CD4-positive, CD25-positive, alpha-beta regulatory T cell (primary cell): Measurements from ENCODE around the gene KLK10. TPM values are rescaled to one million over a fixed set of nuclear protein-coding genes. Genes with fewer than 3 reads are reported as not detected.

ENCODE experiments used
- ATAC-seq, 2 donors: fragments of 150-1000 bp; cut with Tn5 transposase; one replicate each; pipeline ENCODE4 v1.10.0; 2021; ENCODE audit warnings: low read depth in 2 of 2, moderate number of reproducible peaks in 2 of 2, moderate library complexity in 1 of 2
- DNase-seq, 3 donors: peaks; one replicate each; pipeline versions ENCODE4 v3.0.0 to v3.0.0-alpha.2; 2012 to 2022; ENCODE audit warnings: mixed read lengths in 1 of 3
- H3K27ac ChIP-seq: one replicate; pipeline ENCODE4 v1.7.0; 2013; ENCODE audit warnings: mild to moderate bottlenecking, low read length; ENCODE audit not compliant: insufficient read depth, poor library complexity, severe bottlenecking
- H3K27me3 ChIP-seq: one replicate; pipeline ENCODE4 v1.7.0; 2013; ENCODE audit warnings: low read length; ENCODE audit not compliant: control insufficient read depth, insufficient read depth
- H3K36me3 ChIP-seq: one replicate; pipeline ENCODE4 v1.7.0; 2013; ENCODE audit warnings: mild to moderate bottlenecking, low read length, moderate library complexity; ENCODE audit not compliant: control insufficient read depth, insufficient read depth
- H3K4me1 ChIP-seq: 2 replicates; pipeline ENCODE4 v1.7.0; 2013; ENCODE audit warnings: mild to moderate bottlenecking, low read length; ENCODE audit not compliant: insufficient read depth, control insufficient read depth, poor library complexity, severe bottlenecking
- H3K4me3 ChIP-seq: one replicate; pipeline ENCODE4 v1.7.0; 2013; ENCODE audit warnings: low read depth, mild to moderate bottlenecking, low read length, moderate library complexity
- H3K9me3 ChIP-seq, 2 experiments: 1 replicate in 1 of 2; 2 replicates in 1 of 2; pipeline ENCODE4 v1.7.0; 2013; ENCODE audit warnings: low read length in 2 of 2, mild to moderate bottlenecking in 1 of 2, moderate library complexity in 1 of 2; ENCODE audit not compliant: control insufficient read depth in 2 of 2
- H3K27ac Mint-ChIP-seq, 3 donors: one replicate each; pipeline ENCODE4 v1.8.0; 2020 to 2022; ENCODE audit warnings: mild to moderate bottlenecking in 3 of 3, mixed read lengths in 3 of 3, moderate library complexity in 2 of 3
- H3K27me3 Mint-ChIP-seq: one replicate; pipeline ENCODE4 v1.8.0; 2022; ENCODE audit warnings: mild to moderate bottlenecking, mixed read lengths
- H3K36me3 Mint-ChIP-seq: one replicate; pipeline ENCODE4 v1.8.0; 2020; ENCODE audit warnings: mixed read lengths
- H3K4me1 Mint-ChIP-seq, 4 donors: one replicate each; pipeline ENCODE4 v1.8.0; 2020 to 2022; ENCODE audit warnings: mixed read lengths in 4 of 4, mild to moderate bottlenecking in 1 of 4
- H3K4me3 Mint-ChIP-seq, 4 donors: one replicate each; pipeline ENCODE4 v1.8.0; 2020 to 2022; ENCODE audit warnings: mild to moderate bottlenecking in 4 of 4, mixed read lengths in 4 of 4, moderate library complexity in 3 of 4
- H3K9me3 Mint-ChIP-seq, 7 donors: one replicate each; pipeline ENCODE4 v1.8.0; 2020 to 2022; ENCODE audit warnings: mixed read lengths in 7 of 7, mild to moderate bottlenecking in 3 of 7, moderate library complexity in 2 of 7
- polyA plus RNA-seq, 4 donors: library from polyadenylated mRNA; unstranded; fragments of 300-500 nt; fragmentation: Illumina TruSeq; gene quantifications; one replicate each; pipeline ENCODE4 v1.2.3, GENCODE V29; 2021
- total RNA-seq: library from RNA; stranded (reverse); gene quantifications from one replicate; pipeline ENCODE4 v1.2.3, GENCODE V29; 2022

Gene KLK10, protein sequence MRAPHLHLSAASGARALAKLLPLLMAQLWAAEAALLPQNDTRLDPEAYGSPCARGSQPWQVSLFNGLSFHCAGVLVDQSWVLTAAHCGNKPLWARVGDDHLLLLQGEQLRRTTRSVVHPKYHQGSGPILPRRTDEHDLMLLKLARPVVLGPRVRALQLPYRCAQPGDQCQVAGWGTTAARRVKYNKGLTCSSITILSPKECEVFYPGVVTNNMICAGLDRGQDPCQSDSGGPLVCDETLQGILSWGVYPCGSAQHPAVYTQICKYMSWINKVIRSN
- not detected for total RNA-seq
- polyA plus RNA-seq = not detected

DNA sequence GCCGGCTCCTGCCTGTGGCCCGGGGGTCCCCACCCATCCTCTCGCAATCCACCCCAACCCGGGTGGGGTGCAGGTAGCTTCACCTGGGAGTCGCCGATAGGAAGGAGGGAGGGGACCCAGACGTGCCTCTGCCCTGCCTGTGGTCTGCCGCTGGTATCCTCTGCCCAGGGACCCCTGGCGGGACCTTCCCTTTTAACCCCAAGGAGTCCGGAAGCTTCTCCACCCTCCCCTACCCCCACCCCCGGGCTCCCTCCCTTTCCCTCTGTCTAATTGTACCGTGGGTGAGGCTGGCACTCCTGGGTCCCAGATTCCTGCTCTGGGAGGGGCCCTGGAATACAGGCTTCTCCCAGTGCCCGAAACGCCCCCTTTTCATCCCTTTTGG is at the start of gene KLK10:
Gene KLK10 (minus strand): TSS at position 166 of the 382 bp plus-strand sequence. CDS start 579 bp downstream, outside the sequence.
- peak within 1 kb of the TSS in 2 of 4 donors; percentile 11 to 81 for H3K4me3 Mint-ChIP-seq
- H3K27ac ChIP-seq = no peak within 1 kb of the TSS
- peaks cover 67% of the 10 kb centered on the region for H3K27me3 Mint-ChIP-seq
- DNase-seq = no peak
- H3K27ac Mint-ChIP-seq = no peak within 1 kb of the TSS
- no peaks in the 10 kb centered on the region for H3K36me3 ChIP-seq
- H3K36me3 Mint-ChIP-seq = no peaks in the 10 kb centered on the region
- no peaks in the 10 kb centered on the region for H3K9me3 ChIP-seq
- H3K4me1 ChIP-seq = peaks cover 11% of the 10 kb centered on the region
- H3K9me3 Mint-ChIP-seq = peaks cover 0 to 6% (median 0%) of the 10 kb centered on the region in 7 donors
- peaks cover 0 to 30% (median 10%) of the 10 kb centered on the region in 4 donors for H3K4me1 Mint-ChIP-seq
- H3K4me3 ChIP-seq = no peak within 1 kb of the TSS
- H3K27me3 ChIP-seq = no peaks in the 10 kb centered on the region
- no peak for ATAC-seq

DNA sequence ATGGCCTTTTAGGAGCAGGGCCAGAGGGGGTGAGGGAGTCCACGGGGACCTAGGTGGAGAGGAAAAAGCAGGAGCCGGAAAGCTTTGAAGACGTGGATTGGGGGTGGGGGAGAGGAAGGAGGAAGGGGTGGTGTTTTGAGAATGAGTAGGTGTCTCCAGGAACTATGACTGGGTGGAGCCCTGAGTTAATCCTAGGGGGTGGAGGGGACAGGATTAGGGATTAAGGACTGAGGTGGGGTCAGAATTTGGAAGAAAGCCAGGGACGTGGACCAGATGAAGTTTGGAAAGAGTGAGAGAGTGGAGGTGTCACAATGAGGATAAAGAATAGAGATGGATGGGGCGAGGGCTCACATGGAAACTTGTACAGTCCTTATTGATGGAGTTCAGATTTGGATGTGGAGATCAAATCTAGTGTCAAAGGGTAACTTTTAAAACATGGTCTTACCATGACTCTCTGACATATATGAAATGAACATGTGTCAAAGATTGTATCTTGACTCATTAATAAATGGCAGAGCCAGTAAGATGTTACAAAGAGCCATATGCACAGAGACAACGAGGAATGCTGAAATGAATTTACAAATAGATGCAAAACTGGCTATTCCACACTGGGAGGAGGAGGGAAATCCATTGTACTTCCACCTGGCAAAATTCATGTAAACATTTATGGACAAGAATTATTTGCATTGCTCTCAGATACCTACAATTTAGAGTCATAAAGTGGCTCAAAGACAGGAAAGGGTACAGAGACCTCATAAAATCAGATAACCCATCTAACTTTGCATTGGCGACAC is 47.1 kb upstream of the KLK10 start:
- DNase-seq (no peak), ATAC-seq (no peak)
- Mint-ChIP-seq H3K9me3 (peaks cover 0 to 3% (median 0%) of the 10 kb centered on the region in 7 donors), H3K4me1 (peaks cover 0 to 9% (median under 1%) of the 10 kb centered on the region in 4 donors), H3K27ac (no peak overlapping the region), H3K4me3 (no peak overlapping the region), H3K27me3 (peaks cover 23% of the 10 kb centered on the region), H3K36me3 (peaks cover 3% of the 10 kb centered on the region)
- H3K36me3 ChIP-seq = no peaks in the 10 kb centered on the region
- H3K4me3 ChIP-seq = no peak overlapping the region
- no peak overlapping the region for H3K27ac ChIP-seq
- peaks cover 22% of the 10 kb centered on the region for H3K27me3 ChIP-seq
- no peaks in the 10 kb centered on the region for H3K9me3 ChIP-seq
- no peaks in the 10 kb centered on the region for H3K4me1 ChIP-seq

DNA sequence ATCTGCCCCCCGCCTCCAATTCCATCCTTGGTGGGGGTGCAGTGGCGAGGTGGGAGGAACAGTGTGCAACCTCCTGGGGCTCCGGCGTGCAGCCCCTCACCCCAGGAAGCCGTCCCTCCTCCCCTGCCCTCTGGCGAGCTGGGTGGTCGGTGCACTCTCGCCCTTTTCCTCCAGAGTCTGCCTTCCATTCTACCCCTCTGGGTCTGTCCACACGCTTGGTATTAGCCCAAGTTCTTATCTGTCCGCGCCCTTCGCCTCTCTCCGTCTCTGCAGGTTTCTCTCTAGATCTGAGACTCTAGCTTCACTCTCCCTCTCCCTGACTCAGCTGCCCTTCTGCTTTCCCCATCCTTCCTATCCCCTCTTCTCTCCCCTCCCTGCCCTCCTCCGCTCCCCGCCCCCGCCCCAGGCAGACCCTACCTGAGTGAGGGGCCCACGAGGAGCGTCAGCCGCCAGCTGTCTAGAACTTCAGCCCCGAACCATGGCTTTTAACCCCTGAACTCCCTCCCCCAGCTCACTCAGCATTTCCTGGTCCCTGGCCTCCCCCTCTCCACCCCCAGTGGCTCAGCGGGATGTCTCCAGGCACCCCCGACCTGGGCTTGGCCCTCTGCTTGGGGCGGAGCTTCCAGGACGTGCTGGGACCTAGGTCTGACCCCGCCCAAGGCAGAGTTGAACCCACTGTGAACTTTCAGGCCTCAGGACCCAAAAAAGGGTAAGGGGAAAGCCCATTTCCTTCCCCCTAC is 45.9 kb upstream of the KLK10 start:
- H3K4me3 Mint-ChIP-seq = peak overlapping the region in 2 of 4 donors; percentile 49 to 64
- H3K36me3 Mint-ChIP-seq = peaks cover 3% of the 10 kb centered on the region
- Histone ChIP-seq H3K9me3 (no peaks in the 10 kb centered on the region), H3K27ac (no peak overlapping the region), H3K27me3 (peaks cover 22% of the 10 kb centered on the region), H3K36me3 (no peaks in the 10 kb centered on the region), H3K4me3 (no peak overlapping the region), H3K4me1 (no peaks in the 10 kb centered on the region)
- DNase-seq (no peak), ATAC-seq (no peak)
- H3K27me3 Mint-ChIP-seq = peaks cover 29% of the 10 kb centered on the region
- no peak overlapping the region for H3K27ac Mint-ChIP-seq
- H3K4me1 Mint-ChIP-seq = peaks cover 0 to 9% (median under 1%) of the 10 kb centered on the region in 4 donors
- peaks cover 0 to 6% (median 2%) of the 10 kb centered on the region in 7 donors for H3K9me3 Mint-ChIP-seq

DNA sequence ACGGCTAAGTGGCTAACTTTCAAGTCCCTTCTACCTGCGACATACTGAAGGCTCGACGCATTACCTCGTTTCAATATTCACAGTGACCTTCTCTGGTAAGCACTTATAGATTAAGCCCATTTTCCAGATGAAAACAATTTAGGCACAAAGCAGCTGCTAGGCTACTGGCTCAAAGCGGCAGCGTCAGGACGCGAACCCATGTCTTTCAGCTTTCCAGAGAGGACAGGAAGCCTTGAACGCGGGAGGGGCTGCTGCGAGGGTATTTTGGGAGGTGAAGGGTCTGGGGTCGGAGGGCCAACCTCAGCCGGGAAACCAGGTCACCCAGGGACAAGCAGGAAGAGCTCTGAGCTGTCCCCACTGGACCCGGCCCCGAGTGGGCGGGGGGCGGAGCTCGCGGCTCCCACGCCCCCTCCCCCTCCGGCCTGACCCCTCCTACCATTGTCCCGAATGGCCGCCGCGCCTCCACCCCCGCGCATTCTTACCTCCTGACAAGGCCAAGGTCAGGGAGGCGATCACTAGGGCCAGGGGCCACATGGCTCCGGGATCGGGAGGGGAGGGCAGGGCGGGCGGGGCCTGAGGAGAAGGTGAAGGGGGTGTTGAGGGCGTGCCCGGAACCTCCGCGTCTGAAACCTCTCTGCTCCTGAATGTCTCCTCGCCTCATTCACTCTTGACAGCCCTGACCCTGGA is 45.2 kb upstream of the KLK10 start, which contains the start of gene KLK13:
Gene KLK13 (minus strand): TSS at position 559 of the 687 bp plus-strand sequence. CDS start 25 bp downstream, at position 534.
- Histone ChIP-seq H3K27ac (no peak within 1 kb of the TSS), H3K27me3 (peaks cover 21% of the 10 kb centered on the region), H3K4me3 (no peak within 1 kb of the TSS), H3K4me1 (no peaks in the 10 kb centered on the region), H3K36me3 (no peaks in the 10 kb centered on the region), H3K9me3 (no peaks in the 10 kb centered on the region)
- ATAC-seq = no peak
- Mint-ChIP-seq H3K27me3 (peaks cover 29% of the 10 kb centered on the region), H3K4me3 (peak within 1 kb of the TSS in 2 of 4 donors; percentile 62 to 64), H3K9me3 (peaks cover 0 to 6% (median 2%) of the 10 kb centered on the region in 7 donors), H3K4me1 (peaks cover 0 to 9% (median under 1%) of the 10 kb centered on the region in 4 donors), H3K27ac (no peak within 1 kb of the TSS), H3K36me3 (peaks cover 3% of the 10 kb centered on the region)
- peak in 1 of 3 donors; percentile 1 for DNase-seq

DNA sequence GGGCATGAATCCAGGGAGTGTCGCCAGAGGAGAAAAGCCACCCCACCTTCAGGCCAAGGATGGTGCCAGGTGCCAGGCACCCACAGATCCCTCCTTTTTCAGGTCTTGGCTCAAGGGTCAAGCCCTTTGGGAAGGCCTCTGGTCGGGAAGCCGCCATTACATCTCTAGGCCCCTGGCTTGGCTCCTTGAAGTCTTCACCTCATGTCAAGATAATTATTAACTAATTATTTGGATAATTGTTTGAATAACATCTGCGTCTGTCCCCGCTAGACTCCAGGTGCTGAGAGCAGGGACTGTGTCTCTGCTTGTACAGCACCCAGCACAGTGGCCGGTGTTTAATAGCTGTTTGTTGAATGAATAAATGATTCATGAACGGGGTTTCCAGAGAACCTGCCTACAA is 44.2 kb upstream of the KLK10 start:
- H3K36me3 ChIP-seq = no peaks in the 10 kb centered on the region
- H3K27ac ChIP-seq = no peak overlapping the region
- no peak overlapping the region for H3K4me3 ChIP-seq
- peaks cover 0 to 6% (median 2%) of the 10 kb centered on the region in 7 donors for H3K9me3 Mint-ChIP-seq
- DNase-seq (no peak), ATAC-seq (no peak)
- H3K27me3 Mint-ChIP-seq = peaks cover 29% of the 10 kb centered on the region
- H3K27me3 ChIP-seq = peaks cover 18% of the 10 kb centered on the region
- H3K4me1 ChIP-seq = no peaks in the 10 kb centered on the region
- no peak overlapping the region for H3K27ac Mint-ChIP-seq
- H3K9me3 ChIP-seq = no peaks in the 10 kb centered on the region
- H3K4me1 Mint-ChIP-seq = peaks cover 0 to 9% (median under 1%) of the 10 kb centered on the region in 4 donors
- no peak overlapping the region for H3K4me3 Mint-ChIP-seq
- peaks cover 3% of the 10 kb centered on the region for H3K36me3 Mint-ChIP-seq

DNA sequence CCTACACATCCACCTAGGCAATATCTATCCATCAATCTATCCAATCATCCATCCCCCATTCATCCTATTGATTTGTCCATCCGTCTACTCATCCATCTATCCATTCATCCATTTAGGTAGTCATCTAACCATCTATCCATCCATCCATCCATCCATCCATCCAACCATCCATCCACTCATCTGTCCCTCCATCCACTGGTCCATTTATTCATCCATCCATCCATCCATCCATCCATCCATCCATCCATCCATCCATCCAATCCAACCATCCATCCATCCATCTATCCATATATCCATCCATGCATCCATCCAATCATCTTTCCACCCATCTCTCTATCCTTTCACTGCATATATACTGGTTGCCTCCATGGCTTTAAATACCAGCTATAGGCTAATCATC is 41.5 kb upstream of the KLK10 start:
- peaks cover 3% of the 10 kb centered on the region for H3K36me3 Mint-ChIP-seq
- H3K4me1 Mint-ChIP-seq = peaks cover 0 to 8% (median under 1%) of the 10 kb centered on the region in 4 donors
- no peaks in the 10 kb centered on the region for H3K4me1 ChIP-seq
- H3K9me3 ChIP-seq = no peaks in the 10 kb centered on the region
- no peak overlapping the region for H3K27ac ChIP-seq
- H3K9me3 Mint-ChIP-seq = peaks cover 0 to 4% (median 2%) of the 10 kb centered on the region in 7 donors
- no peak for DNase-seq
- H3K36me3 ChIP-seq = no peaks in the 10 kb centered on the region
- peaks cover 19% of the 10 kb centered on the region for H3K27me3 ChIP-seq
- peak overlapping the region in 1 of 3 donors; percentile 9 for H3K27ac Mint-ChIP-seq
- peaks cover 22% of the 10 kb centered on the region for H3K27me3 Mint-ChIP-seq
- no peak overlapping the region for H3K4me3 Mint-ChIP-seq
- no peak for ATAC-seq
- no peak overlapping the region for H3K4me3 ChIP-seq

DNA sequence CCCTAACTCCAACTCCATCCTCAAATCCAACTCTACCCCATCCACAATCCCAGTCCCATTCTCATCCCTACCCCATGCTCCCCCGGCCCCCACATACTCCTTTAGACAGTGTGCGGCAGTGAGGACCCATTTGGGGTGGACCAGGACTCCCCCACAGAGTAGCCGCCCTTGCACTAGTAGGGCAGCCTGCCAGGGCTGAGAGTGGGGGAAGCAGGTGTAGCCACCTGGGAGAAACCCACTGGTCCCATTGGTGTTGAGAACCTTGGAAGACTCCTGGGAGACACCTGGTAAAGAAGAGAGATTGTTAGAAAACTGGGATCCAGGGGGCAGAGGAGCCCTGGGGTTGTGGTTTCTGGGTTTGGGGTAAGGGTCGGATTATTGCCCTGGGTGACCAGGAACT is 40.8 kb upstream of the KLK10 start:
- H3K36me3 Mint-ChIP-seq = peaks cover 3% of the 10 kb centered on the region
- Histone ChIP-seq H3K27ac (no peak overlapping the region), H3K4me1 (no peaks in the 10 kb centered on the region), H3K4me3 (no peak overlapping the region), H3K27me3 (peaks cover 17% of the 10 kb centered on the region), H3K9me3 (no peaks in the 10 kb centered on the region), H3K36me3 (no peaks in the 10 kb centered on the region)
- H3K4me1 Mint-ChIP-seq = peaks cover 0 to 6% (median under 1%) of the 10 kb centered on the region in 4 donors
- no peak overlapping the region for H3K4me3 Mint-ChIP-seq
- H3K27me3 Mint-ChIP-seq = peaks cover 22% of the 10 kb centered on the region
- no peak for ATAC-seq
- DNase-seq = no peak
- peak overlapping the region in 1 of 3 donors; percentile 21 for H3K27ac Mint-ChIP-seq
- peaks cover 0 to 4% (median 1%) of the 10 kb centered on the region in 7 donors for H3K9me3 Mint-ChIP-seq
